Measurements from ENCODE around the gene TRAF3.

The TRAF3 gene

GRCh38 chr14:102897299-102898027 is 120.2 kb downstream of the TRAF3 start:
- DNase-seq: no peak

DNA sequence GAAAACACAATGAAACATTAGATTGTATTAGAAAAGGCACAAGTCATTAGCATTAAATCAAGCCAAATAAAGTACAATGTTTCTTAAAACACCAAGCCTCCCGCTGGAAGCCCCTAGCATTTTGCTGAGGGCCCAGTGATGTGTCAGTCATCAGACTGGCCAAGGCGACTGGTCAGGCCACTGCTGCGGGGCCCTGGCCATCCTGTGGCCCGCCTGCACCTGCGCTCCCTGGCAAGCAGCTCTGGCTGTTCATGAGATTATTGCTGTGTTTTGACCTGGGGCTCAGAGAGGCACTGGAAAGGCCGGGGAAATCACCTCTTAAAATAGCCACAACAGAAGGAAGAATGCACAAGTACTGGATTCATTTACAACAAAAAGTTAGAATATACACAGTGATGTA is 121.0 kb downstream of the TRAF3 start:
- DNase-seq: no peak

- no peak for DNase-seq
Measured at GRCh38 chr14:102898776-102899515, 121.7 kb downstream of the TRAF3 start.

DNA sequence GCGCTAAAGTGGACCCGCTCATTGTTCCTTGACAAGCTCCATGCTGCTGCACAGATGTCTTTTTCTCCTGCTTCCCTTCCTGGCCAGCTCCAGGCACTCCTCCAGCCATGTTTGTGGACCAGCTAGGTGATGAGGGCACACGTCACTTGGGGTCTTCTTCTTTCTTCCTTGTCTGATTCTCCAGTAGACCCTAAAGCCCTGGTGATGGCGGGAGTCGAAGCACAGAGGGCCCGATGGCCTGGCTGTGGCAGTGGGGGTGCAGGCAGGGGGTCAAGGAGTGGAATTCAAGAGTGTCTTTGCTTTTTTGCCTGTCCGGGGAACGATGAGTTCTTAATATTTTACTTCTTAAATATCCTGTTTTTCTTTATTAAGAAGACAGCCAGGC is 122.3 kb downstream of the TRAF3 start:
- no peak for DNase-seq

DNA sequence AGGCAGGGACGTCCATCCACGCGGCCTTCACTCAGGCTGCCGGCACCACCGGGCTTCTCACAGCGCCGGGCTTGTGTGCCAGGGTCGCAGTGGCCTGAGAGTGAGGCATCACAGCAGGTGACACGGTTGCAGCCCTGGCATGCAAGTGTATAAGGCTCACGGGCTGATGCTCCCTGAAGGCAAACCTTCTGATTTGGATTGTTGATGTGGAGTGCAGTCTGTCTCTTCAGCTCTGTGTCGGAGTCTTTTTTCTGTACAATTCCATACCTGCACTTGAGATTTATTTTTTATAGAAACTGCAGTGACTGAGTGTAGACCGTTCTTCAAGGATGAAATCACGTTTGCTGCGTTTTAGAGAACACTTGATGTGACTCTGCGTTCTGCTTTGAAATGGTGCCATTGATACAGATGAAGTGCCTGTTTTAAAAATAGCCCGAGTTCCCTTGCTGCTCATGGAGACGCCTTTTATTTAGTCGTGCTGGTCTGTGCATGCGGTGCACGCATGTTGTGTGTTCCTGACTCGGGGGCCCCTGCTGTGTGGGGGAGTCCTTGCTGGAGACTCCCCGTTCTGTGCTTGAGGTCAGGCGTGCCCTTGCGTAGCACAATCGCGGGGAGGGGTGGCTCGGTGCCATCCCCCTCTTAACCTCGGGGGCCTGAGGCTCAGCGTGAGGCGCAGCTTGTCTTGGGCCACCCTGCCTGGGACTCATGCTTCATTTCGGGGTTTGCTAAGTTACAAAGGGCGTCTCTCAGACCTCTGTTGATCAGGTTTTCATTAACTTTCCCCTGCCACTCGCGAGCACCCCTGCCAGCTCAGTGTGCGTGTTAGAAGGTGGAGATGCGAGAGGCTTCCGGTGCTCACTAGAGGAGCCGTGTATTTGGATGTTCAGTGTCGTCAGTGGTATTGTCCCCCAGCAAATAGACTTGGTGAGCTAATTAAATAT is 123.7 kb downstream of the TRAF3 start:
- no peak for DNase-seq

GRCh38 chr14:102901633-102902032 is 124.4 kb downstream of the TRAF3 start:
- no peak for DNase-seq

- DNase-seq: no peak
Measured at GRCh38 chr14:102902086-102902485, 124.8 kb downstream of the TRAF3 start.

- DNase-seq: no peak
Measured at GRCh38 chr14:102902523-102903247, 125.4 kb downstream of the TRAF3 start.

DNA sequence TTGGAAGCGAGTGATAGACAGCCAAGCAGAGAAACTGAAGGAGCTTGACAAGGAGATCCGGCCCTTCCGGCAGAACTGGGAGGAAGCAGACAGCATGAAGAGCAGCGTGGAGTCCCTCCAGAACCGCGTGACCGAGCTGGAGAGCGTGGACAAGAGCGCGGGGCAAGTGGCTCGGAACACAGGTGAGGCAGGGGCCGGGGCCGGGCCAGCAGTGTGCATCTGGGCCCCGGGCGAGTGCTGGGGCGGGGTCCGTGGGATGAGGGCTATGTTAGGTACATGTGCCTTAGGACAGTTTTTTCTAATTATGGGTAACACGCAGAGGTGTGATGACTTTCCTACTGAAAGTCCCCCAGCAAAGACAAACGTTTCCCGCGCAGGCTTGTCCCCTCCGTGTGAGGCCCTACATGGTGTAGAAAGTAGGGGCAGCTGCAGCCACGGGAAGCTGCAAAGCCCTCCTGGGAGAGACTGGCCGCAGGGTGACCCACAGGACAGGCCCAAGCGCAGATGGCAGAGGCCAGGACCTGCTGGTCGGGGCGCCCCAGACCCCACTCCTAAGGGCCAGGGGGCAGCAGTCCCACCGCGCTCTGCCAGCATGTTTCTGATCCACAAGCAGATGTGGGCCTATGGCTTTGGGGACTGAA is 126.1 kb downstream of the TRAF3 start:
- no peak for DNase-seq

DNA sequence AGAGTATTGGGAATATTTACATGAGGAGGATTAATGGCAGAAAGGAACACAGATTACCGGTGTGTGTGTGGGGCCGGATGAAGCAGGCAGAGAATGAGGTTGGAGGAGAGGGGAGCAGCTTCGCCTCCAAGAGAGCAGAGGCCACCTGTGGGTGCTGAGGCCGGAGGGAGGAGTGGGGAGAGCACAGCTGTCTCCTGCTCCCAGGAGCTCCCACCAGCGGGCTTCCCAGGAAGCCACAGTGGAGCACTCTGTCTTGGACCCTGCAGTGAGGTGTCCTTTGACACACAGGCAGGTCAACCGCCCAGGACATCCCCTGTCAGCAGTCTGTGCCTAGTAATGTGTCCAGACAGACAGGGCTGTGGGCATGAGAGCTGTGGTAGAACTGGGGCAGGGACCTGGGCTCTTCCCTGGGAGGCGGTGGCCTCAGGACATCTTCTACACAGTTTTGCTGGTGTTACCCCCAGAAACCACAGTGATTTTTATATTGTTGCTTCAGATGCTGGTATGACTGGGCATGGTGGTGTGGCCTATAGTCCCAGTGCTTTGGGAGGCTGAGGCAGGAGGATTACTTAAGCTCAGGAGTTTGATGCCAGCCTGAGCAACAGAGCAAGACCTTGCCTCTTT is 126.8 kb downstream of the TRAF3 start:
- DNase-seq: no peak

DNA sequence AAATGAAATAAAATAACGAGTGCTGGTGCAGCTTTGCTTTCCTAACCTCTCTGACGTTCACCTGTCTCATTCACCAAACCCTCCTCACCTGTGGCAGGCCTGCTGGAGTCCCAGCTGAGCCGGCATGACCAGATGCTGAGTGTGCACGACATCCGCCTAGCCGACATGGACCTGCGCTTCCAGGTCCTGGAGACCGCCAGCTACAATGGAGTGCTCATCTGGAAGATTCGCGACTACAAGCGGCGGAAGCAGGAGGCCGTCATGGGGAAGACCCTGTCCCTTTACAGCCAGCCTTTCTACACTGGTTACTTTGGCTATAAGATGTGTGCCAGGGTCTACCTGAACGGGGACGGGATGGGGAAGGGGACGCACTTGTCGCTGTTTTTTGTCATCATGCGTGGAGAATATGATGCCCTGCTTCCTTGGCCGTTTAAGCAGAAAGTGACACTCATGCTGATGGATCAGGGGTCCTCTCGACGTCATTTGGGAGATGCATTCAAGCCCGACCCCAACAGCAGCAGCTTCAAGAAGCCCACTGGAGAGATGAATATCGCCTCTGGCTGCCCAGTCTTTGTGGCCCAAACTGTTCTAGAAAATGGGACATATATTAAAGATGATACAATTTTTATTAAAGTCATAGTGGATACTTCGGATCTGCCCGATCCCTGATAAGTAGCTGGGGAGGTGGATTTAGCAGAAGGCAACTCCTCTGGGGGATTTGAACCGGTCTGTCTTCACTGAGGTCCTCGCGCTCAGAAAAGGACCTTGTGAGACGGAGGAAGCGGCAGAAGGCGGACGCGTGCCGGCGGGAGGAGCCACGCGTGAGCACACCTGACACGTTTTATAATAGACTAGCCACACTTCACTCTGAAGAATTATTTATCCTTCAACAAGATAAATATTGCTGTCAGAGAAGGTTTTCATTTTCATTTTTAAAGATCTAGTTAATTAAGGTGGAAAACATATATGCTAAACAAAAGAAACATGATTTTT is 128.2 kb downstream of the TRAF3 start:
- DNase-seq: no peak

DNA sequence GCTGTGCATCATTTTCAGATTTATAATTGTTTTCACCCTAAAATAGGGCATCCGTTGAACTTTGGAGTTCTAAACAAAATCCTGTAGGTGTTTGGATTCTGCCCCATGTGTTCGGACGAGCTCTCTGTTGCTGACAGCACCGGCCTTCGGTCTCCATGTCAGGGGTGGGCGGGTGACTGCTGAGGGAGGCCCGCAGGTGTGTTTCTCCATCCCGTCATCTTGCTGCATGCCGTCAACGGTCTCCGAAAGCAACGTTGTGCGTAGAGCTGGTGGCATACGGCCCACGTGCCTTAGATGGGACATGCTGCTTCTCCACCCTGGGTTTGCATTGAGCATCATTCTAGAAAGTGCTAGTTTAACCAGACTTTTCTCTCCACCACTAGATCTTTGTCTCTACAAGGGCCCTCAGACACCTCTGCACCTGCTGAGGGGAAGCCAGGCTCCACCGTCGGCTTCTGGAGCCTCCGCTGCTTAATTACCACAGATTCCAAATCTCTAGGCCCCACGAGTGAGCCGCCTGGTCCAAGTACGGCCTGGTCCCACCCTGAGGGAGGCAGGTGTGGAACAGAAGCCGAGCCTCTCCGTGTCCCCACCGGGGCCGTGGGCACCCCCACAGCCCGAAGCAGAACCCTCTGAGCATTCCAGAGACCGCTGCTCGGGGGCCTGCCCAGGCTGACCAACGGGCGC is 129.5 kb downstream of the TRAF3 start:
- DNase-seq: no peak

DNA sequence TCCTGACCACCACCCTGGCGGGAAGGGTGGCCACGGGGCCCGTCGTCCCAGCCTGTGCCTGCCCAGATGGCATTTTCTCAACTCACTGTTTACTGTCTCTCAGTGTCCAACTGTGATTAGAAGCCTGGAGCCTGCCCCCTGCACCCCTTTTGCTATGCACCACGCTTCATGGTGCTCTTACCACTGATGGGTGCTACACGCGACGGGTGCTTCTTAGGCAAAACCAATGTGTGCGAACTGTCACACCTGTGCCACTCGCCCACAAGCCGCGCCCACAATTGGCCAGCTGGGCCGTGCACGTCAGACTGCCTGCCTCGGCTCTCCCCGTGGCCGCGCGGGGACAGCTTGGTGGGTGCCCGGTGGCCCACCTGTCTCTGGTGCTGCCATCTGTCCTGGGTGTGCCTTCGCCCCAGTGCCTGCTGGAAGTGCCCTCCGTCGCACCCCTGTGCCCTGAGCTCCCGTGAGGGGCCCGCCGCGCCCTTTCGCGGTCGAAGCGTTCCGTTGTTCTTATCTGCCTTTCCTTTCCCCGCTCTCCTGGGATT is 130.1 kb downstream of the TRAF3 start:
- DNase-seq: no peak

DNA sequence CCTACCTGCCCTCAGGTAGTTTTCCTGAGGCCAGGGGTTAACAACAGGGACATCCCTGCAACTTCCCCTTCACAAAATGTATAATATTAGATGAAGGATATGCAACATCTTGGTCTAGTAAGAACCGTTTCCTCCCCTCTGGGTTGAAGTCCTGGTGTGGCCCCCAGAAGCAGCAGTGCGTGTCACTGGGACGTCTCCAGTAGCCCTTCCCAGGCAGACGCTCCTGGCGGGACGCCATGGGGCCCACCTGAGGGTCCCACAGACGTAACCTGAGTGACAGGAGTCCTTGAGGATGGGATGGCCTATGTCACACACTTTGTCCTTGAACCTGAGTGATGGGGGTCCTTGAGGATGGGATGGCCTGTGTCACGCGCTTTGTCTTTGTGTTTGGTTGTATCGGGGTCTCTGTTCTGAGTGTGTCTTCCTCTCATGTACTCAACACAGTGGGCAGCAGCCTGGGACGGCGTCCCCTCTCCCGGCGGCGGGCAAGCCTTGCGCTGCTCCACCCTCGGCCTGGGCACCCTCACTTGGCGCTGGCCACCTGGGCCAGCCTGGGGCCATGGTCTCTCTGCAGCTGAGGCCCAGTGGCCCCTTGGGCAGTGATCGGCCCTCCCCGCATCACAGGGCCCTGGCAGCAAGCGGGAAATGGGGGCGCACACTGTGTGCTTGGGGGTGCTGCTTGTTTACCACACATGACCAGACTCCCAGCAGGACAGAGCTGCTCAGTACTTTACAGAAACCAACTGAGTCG is 130.9 kb downstream of the TRAF3 start:
- no peak for DNase-seq

DNA sequence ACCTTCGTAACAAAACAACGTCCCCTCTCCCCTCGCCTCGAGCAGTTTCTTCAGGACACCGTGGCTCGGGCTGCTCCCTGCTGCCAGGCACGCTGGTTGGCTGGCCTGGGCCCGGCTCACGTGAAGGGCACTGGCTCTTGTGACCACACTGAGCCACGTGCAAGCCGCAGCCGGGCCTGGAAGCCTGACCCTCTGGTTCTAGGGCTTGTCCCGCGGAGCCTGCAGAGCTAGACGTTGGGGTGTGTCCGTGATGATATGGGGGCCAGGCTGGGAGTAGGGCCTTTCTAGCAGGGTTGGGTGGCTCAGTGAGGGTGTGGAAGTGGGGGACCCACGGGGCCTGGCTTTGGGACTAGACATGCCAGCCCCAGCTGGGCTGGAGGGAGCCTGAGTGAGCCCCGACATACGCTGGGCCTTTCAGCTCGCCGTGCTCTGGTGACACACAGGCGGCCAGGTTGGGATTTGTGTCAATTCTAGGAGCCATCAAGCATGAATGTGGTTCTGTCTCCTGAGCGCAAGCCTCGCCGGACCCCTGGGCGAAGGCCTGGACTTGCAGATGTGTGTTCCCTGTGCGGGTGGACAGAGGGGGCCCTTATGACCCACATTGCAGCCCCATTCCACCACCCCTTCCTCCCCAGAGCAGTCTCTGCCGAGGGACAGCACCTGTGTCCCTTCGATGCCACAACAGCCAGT is 131.7 kb downstream of the TRAF3 start:
- DNase-seq: no peak

GRCh38 chr14:102909462-102909861 is 132.2 kb downstream of the TRAF3 start:
- no peak for DNase-seq

DNA sequence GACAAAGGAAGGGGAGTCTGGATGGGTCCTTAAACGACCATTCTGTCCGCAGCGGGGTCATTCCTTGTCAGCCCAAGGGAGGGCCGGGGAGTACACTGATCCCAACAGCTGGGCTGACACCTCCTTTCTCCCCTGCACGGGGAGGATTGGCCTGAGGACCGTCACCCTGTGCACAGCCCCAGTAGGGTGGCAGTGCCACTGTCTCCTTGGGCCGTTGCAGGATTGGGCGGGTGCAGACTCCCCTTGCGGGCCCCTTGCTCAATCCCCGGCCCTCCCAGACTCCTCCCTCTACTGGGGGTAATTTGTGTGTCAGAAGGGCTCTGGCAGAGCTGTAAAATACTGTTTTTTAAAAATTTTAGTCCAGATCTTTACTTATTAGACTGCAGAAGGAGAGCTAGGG is 132.7 kb downstream of the TRAF3 start:
- DNase-seq: no peak

- no peak for DNase-seq
Measured at GRCh38 chr14:102910442-102910841, 133.2 kb downstream of the TRAF3 start.
